ENCODE measurements around the gene SDC3. TPM values are rescaled to one million over a fixed set of nuclear protein-coding genes. Genes with fewer than 3 reads are reported as not detected.
"Not testable (repeated sequence)": the region's sequence is repeated elsewhere in the genome, so short reads cannot be mapped to it uniquely, and the experiment has no call there.

SDC3 gene
- total and polyA plus RNA-seq, 4 donors: 3.3 to 27.5 (median 16.6) TPM

- no peak for TF ChIP-seq CTCF (IDR thresholded peaks at IDR 0.05; ENCODE audit: low read depth, low read length, missing input control)
These were observed 38.5 kb downstream of the SDC3 start (continued) for GRCh38 chr1:30870035-30870434.

- TF ChIP-seq HNF4A (conservative IDR thresholded peaks at IDR 0.05) (no peak), SP1 (IDR thresholded peaks at IDR 0.05) (no peak), REST (IDR thresholded peaks at IDR 0.05) (no peak), YY1 (IDR thresholded peaks at IDR 0.05) (no peak), JUND (IDR thresholded peaks at IDR 0.05) (no peak)
- Histone ChIP-seq H3K4me1 (ENCODE audit: control insufficient read depth in 4 of 4, insufficient read depth in 4 of 4, low read length in 3 of 4) (no peaks in the 10 kb centered on the region), H3K27ac (ENCODE audit: low read depth in 1 of 2, low read length in 2 of 2) (no peak overlapping the region), H3K36me3 (ENCODE audit: control insufficient read depth in 4 of 4, insufficient read depth in 3 of 4, low read depth in 1 of 4, low read length in 3 of 4) (no peaks in the 10 kb centered on the region), H3K9me3 (ENCODE audit: control insufficient read depth in 4 of 4, low read length in 3 of 4) (peaks cover 0 to 3% (median 0%) of the 10 kb centered on the region in 4 donors), H3K4me3 (ENCODE audit: low read depth in 1 of 3, low read length in 3 of 3) (no peak overlapping the region), H3K27me3 (ENCODE audit: control insufficient read depth in 4 of 4, insufficient read depth in 4 of 4, low read length in 3 of 4) (no peaks in the 10 kb centered on the region), H3K9ac (ENCODE audit: low read depth in 1 of 2, low read length in 2 of 2) (no peak overlapping the region)
- WGBS: 86% methylated on average over 13 of the region's 13 CpGs
- DNase-seq (ENCODE audit: low spot score): no peak
These were observed 39.6 kb downstream of the SDC3 start for GRCh38 chr1:30868833-30869435.

GRCh38 chr1:30868057-30868456, 40.5 kb downstream of the SDC3 start:
- 88% methylated on average over 4 of the region's 4 CpGs for WGBS
- H3K27ac ChIP-seq (ENCODE audit: low read depth in 1 of 2, low read length in 2 of 2); H3K27me3 ChIP-seq (ENCODE audit: control insufficient read depth in 4 of 4, insufficient read depth in 4 of 4, low read length in 3 of 4): not testable (repeated sequence)

GRCh38 chr1:30867537-30867936, 41.0 kb downstream of the SDC3 start:
- TF ChIP-seq ATF3 (IDR thresholded peaks at IDR 0.05): no peak
- TF ChIP-seq NR2F2 (IDR thresholded peaks at IDR 0.05): no peak
- no peak for TF ChIP-seq MAX (IDR thresholded peaks at IDR 0.05)
- no peak for TF ChIP-seq REST (IDR thresholded peaks at IDR 0.05)
- no peak for TF ChIP-seq HNF4G (IDR thresholded peaks at IDR 0.05)
- no peak for TF ChIP-seq RAD21 (IDR thresholded peaks at IDR 0.05)
- no peak for TF ChIP-seq ZBTB33 (IDR thresholded peaks at IDR 0.05)
- TF ChIP-seq HNF4A (conservative IDR thresholded peaks at IDR 0.05): no peak
- TF ChIP-seq FOXA1 (IDR thresholded peaks at IDR 0.05): no peak
- TF ChIP-seq YY1 (IDR thresholded peaks at IDR 0.05): no peak

More at GRCh38 chr1:30868057-30868456, 40.5 kb downstream of the SDC3 start:
- not testable (repeated sequence) for H3K36me3 ChIP-seq (ENCODE audit: control insufficient read depth in 4 of 4, insufficient read depth in 3 of 4, low read depth in 1 of 4, low read length in 3 of 4); DNase-seq (ENCODE audit: low spot score); H3K9me3 ChIP-seq (ENCODE audit: control insufficient read depth in 4 of 4, low read length in 3 of 4); H3K9ac ChIP-seq (ENCODE audit: low read depth in 1 of 2, low read length in 2 of 2); H3K4me1 ChIP-seq (ENCODE audit: control insufficient read depth in 4 of 4, insufficient read depth in 4 of 4, low read length in 3 of 4); H3K4me3 ChIP-seq (ENCODE audit: low read depth in 1 of 3, low read length in 3 of 3)

More at GRCh38 chr1:30867537-30867936, 41.0 kb downstream of the SDC3 start:
- Histone ChIP-seq H3K9ac (ENCODE audit: low read depth in 1 of 2, low read length in 2 of 2) (no peak overlapping the region), H3K4me3 (ENCODE audit: low read depth in 1 of 3, low read length in 3 of 3) (no peak overlapping the region), H3K4me1 (ENCODE audit: control insufficient read depth in 4 of 4, insufficient read depth in 4 of 4, low read length in 3 of 4) (no peaks in the 10 kb centered on the region), H3K9me3 (ENCODE audit: control insufficient read depth in 4 of 4, low read length in 3 of 4) (no peaks in the 10 kb centered on the region), H3K36me3 (ENCODE audit: control insufficient read depth in 4 of 4, insufficient read depth in 3 of 4, low read depth in 1 of 4, low read length in 3 of 4) (no peaks in the 10 kb centered on the region), H3K27me3 (ENCODE audit: control insufficient read depth in 4 of 4, insufficient read depth in 4 of 4, low read length in 3 of 4) (no peaks in the 10 kb centered on the region), H3K27ac (ENCODE audit: low read depth in 1 of 2, low read length in 2 of 2) (no peak overlapping the region)
- no peak for DNase-seq (ENCODE audit: low spot score)
- WGBS: 93% methylated on average over 4 of the region's 4 CpGs

Measured in liver (tissue), 9 donors.